Uterus (tissue), 4 donors: Measurements from ENCODE around the gene FBLN1. TPM values are rescaled to one million over a fixed set of nuclear protein-coding genes. Genes with fewer than 3 reads are reported as not detected.

Experiments used
- DNase-seq, 2 donors: peaks; one replicate each; pipeline ENCODE4 v3.0.0-alpha.2; 2019 to 2020
- H3K27ac ChIP-seq, 2 donors: fragments of 200-600 bp; sonication (generic); 1 replicate in 1 of 2; 2 replicates in 1 of 2; pipeline ENCODE4 v1.5.1; 2016 to 2018
- H3K27me3 ChIP-seq, 2 donors: fragments of 200-600 bp; sonication (generic); one replicate each; pipeline ENCODE4 v1.5.1; 2018 to 2019; ENCODE audit warnings: control low read depth in 1 of 2
- H3K36me3 ChIP-seq, 2 donors: fragments of 200-600 bp; sonication (generic); one replicate each; pipeline ENCODE4 v1.5.1; 2019; ENCODE audit warnings: control low read depth in 1 of 2
- H3K4me1 ChIP-seq, 2 donors: fragments of 200-600 bp; sonication (generic); one replicate each; pipeline ENCODE4 v1.5.1; 2018 to 2019; ENCODE audit warnings: control low read depth in 1 of 2
- H3K4me3 ChIP-seq, 2 donors: fragments of 200-600 bp; sonication (generic); 1 replicate in 1 of 2; 2 replicates in 1 of 2; pipeline ENCODE4 v1.5.1; 2018 to 2019; ENCODE audit warnings: mild to moderate bottlenecking in 1 of 2
- H3K9me3 ChIP-seq, 2 donors: fragments of 200-600 bp; sonication (generic); one replicate each; pipeline ENCODE4 v1.5.1; 2019; ENCODE audit warnings: control low read depth in 1 of 2
- CTCF ChIP-seq, 4 experiments: fragments of 200-600 bp in 2 of 4; fragments of 450-650 bp in 2 of 4; sonication (generic) in 2 of 4; IDR thresholded peaks; one replicate each; pipeline ENCODE4 v1.5.1; 2016 to 2019; ENCODE audit warnings: antibody characterized with exemption in 4 of 4, mild to moderate bottlenecking in 2 of 4, moderate library complexity in 1 of 4
- POLR2A ChIP-seq, 2 donors: fragments of 450-650 bp; IDR thresholded peaks; one replicate each; pipeline ENCODE4 v1.6.1; 2016; ENCODE audit warnings: antibody characterized with exemption in 2 of 2, mild to moderate bottlenecking in 1 of 2, moderate library complexity in 1 of 2
- intact Hi-C: fragments of 100-400 bp; cut with DNase I; formaldehyde crosslinking; loops from one replicate; pipeline ENCODE4 v1.15.1; 2023; ENCODE audit warnings: low total_unique reads
- total RNA-seq, 4 donors: library from RNA; depleted of rRNA in 3 of 4; stranded (reverse); fragments of >200 nt in 3 of 4; gene quantifications; one replicate each; pipeline versions ENCODE4 v1.1.0 to v1.2.4, GENCODE V29; 2014 to 2023
- donor health status: DM: yes; HTN: yes; CAD: no.

The FBLN1 gene
- total RNA-seq, 4 donors from 2014 or later: 388 to 644 (median 479) TPM

- Histone ChIP-seq H3K27me3 (no peaks in the 10 kb centered on the region), H3K27ac (peak overlapping the region; percentile 25 to 33), H3K9me3 (no peaks in the 10 kb centered on the region), H3K4me1 (no peaks in the 10 kb centered on the region), H3K36me3 (no peaks in the 10 kb centered on the region), H3K4me3 (no peak overlapping the region)
- TF ChIP-seq CTCF (IDR thresholded peaks at IDR 0.05) (no peak), POLR2A (IDR thresholded peaks at IDR 0.05) (no peak)
- no peak for DNase-seq
- intact Hi-C loops: no loop called here
These were observed 29.0 kb upstream of the FBLN1 start for GRCh38 chr22:45473626-45474237.

GRCh38 chr22:45475063-45475747, 27.5 kb upstream of the FBLN1 start:
- Histone ChIP-seq H3K9me3 (no peaks in the 10 kb centered on the region), H3K27me3 (no peaks in the 10 kb centered on the region), H3K36me3 (no peaks in the 10 kb centered on the region), H3K4me1 (no peaks in the 10 kb centered on the region), H3K27ac (peak overlapping the region in 1 of 2 donors; percentile 27), H3K4me3 (no peak overlapping the region)
- intact Hi-C loops: no loop called here
- no peak for DNase-seq
- TF ChIP-seq CTCF (IDR thresholded peaks at IDR 0.05) (no peak), POLR2A (IDR thresholded peaks at IDR 0.05) (no peak)

GRCh38 chr22:45475851-45476514, 26.7 kb upstream of the FBLN1 start:
- Histone ChIP-seq H3K4me3 (no peak overlapping the region), H3K27ac (peak overlapping the region in 1 of 2 donors; percentile 34), H3K27me3 (no peaks in the 10 kb centered on the region), H3K9me3 (no peaks in the 10 kb centered on the region), H3K36me3 (no peaks in the 10 kb centered on the region), H3K4me1 (no peaks in the 10 kb centered on the region)
- no peak for DNase-seq
- no peak for TF ChIP-seq CTCF (IDR thresholded peaks at IDR 0.05)
- no peak for TF ChIP-seq POLR2A (IDR thresholded peaks at IDR 0.05)
- intact Hi-C loops: no loop called here

- DNase-seq: peak in 1 of 2 donors; percentile 50
- intact Hi-C loops: no loop called here
- H3K27ac ChIP-seq: peak overlapping the region in 1 of 2 donors; percentile 34
- no peak overlapping the region for H3K4me3 ChIP-seq
- H3K27me3 ChIP-seq: no peaks in the 10 kb centered on the region
- no peaks in the 10 kb centered on the region for H3K9me3 ChIP-seq
- no peaks in the 10 kb centered on the region for H3K36me3 ChIP-seq
- TF ChIP-seq CTCF (IDR thresholded peaks at IDR 0.05): no peak
- no peaks in the 10 kb centered on the region for H3K4me1 ChIP-seq
These were observed 25.9 kb upstream of the FBLN1 start for GRCh38 chr22:45476814-45477213.
